ENCODE data around the gene RPL7A. TPM values are rescaled to one million over a fixed set of nuclear protein-coding genes. Genes with fewer than 3 reads are reported as not detected.

RPL7A gene
- total and polyA plus RNA-seq, 2 of the 13 experiments (the other 11 are each of a cell fraction or from before 2014, with no cell fraction given) = 2,401 to 2,938 TPM

DNA sequence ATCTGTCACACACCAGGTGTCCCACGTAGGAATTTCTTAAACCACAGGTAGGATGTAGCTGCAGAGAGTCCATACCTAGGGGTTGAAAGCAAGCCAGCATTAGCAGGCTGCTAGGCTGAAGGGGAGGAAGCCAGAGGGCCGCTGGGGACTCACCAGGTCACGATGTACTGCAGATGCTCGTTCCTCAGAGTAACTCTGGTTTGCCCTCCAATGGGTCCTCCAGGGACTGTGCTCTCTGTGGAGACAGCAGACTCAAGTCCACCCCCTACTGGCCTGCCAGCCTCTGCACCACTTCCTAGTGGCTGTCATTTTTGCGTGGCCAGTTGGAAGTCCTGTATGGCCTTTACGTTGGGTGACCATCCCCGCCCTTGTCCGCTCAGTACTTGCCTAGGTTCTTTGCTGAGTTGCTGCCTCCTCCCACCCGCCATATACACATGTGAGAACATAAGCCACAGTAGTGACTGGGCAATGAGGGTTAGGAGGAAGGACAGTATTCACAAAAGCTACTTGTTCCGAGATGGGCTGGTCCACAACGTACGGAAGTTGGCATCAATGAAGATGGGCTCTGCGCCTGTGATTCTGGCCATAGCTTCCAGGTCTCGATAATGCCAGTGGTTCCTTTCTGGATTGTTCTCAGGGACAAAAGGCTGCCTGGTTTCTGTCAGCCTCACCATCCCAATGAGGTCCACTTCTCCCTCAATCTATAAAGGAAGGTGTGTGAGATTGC lies 4.1 kb downstream of the RPL7A start (continued):
- TF ChIP-seq USF2 (IDR thresholded peaks at IDR 0.05; ENCODE audit: low read depth, low read length) (no peak), USF2 (CRISPR knock-in tag; IDR thresholded peaks at IDR 0.05; ENCODE audit: borderline replicate concordance) (no peak), CCDC6 (CRISPR knock-in tag; IDR thresholded peaks at IDR 0.05) (no peak), ARNT2 (CRISPR knock-in tag; IDR thresholded peaks at IDR 0.05; ENCODE audit: low read depth) (no peak), ZNF430 (CRISPR knock-in tag; IDR thresholded peaks at IDR 0.05) (no peak), ETV5 (CRISPR knock-in tag; IDR thresholded peaks at IDR 0.05; ENCODE audit: borderline replicate concordance) (0 out of 2 replicates have a peak, but pooled peaks have one; percentile 17), ZNF441 (CRISPR knock-in tag; IDR thresholded peaks at IDR 0.05; ENCODE audit: borderline replicate concordance) (no peak), CAMTA2 (CRISPR knock-in tag; IDR thresholded peaks at IDR 0.05; ENCODE audit: borderline replicate concordance) (no peak), SSRP1 (CRISPR knock-in tag; IDR thresholded peaks at IDR 0.05) (peak; percentile 79), ZNF510 (CRISPR knock-in tag; IDR thresholded peaks at IDR 0.05; ENCODE audit: low read depth) (no peak), NFKB2 (CRISPR knock-in tag; IDR thresholded peaks at IDR 0.05; ENCODE audit: borderline replicate concordance) (no peak), ZNF782 (CRISPR knock-in tag; IDR thresholded peaks at IDR 0.05; ENCODE audit: borderline replicate concordance) (no peak), SMARCE1 (IDR thresholded peaks at IDR 0.05; ENCODE audit: borderline replicate concordance) (no peak), JUN (CRISPR knock-in tag; IDR thresholded peaks at IDR 0.05) (no peak), TEAD3 (CRISPR knock-in tag; optimal IDR thresholded peaks at IDR 0.05; ENCODE audit: borderline replicate concordance) (peak; percentile 39), EHMT2 (IDR thresholded peaks at IDR 0.05; ENCODE audit: borderline replicate concordance, low read depth, low read length) (no peak; the same call in 1 of the 2 replicates), MAZ (IDR thresholded peaks at IDR 0.05; ENCODE audit: borderline replicate concordance, low read depth, low read length) (no peak), MAZ (CRISPR knock-in tag; IDR thresholded peaks at IDR 0.05; ENCODE audit: low read depth) (no peak), ZNF501 (CRISPR knock-in tag; IDR thresholded peaks at IDR 0.05) (no peak), ZFP37 (CRISPR knock-in tag; IDR thresholded peaks at IDR 0.05; ENCODE audit: borderline replicate concordance) (no peak), ZNF10 (CRISPR knock-in tag; IDR thresholded peaks at IDR 0.05; ENCODE audit: borderline replicate concordance, low read depth) (no peak), NPAS2 (CRISPR knock-in tag; IDR thresholded peaks at IDR 0.05; ENCODE audit: borderline replicate concordance) (no peak)
- TF ChIP-seq, protein P1, sequence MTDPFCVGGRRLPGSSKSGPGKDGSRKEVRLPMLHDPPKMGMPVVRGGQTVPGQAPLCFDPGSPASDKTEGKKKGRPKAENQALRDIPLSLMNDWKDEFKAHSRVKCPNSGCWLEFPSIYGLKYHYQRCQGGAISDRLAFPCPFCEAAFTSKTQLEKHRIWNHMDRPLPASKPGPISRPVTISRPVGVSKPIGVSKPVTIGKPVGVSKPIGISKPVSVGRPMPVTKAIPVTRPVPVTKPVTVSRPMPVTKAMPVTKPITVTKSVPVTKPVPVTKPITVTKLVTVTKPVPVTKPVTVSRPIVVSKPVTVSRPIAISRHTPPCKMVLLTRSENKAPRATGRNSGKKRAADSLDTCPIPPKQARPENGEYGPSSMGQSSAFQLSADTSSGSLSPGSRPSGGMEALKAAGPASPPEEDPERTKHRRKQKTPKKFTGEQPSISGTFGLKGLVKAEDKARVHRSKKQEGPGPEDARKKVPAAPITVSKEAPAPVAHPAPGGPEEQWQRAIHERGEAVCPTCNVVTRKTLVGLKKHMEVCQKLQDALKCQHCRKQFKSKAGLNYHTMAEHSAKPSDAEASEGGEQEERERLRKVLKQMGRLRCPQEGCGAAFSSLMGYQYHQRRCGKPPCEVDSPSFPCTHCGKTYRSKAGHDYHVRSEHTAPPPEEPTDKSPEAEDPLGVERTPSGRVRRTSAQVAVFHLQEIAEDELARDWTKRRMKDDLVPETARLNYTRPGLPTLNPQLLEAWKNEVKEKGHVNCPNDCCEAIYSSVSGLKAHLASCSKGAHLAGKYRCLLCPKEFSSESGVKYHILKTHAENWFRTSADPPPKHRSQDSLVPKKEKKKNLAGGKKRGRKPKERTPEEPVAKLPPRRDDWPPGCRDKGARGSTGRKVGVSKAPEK (CRISPR knock-in tag; IDR thresholded peaks at IDR 0.05; ENCODE audit: borderline replicate concordance) = no peak
- TF ChIP-seq, protein P2, sequence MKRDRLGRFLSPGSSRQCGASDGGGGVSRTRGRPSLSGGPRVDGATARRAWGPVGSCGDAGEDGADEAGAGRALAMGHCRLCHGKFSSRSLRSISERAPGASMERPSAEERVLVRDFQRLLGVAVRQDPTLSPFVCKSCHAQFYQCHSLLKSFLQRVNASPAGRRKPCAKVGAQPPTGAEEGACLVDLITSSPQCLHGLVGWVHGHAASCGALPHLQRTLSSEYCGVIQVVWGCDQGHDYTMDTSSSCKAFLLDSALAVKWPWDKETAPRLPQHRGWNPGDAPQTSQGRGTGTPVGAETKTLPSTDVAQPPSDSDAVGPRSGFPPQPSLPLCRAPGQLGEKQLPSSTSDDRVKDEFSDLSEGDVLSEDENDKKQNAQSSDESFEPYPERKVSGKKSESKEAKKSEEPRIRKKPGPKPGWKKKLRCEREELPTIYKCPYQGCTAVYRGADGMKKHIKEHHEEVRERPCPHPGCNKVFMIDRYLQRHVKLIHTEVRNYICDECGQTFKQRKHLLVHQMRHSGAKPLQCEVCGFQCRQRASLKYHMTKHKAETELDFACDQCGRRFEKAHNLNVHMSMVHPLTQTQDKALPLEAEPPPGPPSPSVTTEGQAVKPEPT (CRISPR knock-in tag; IDR thresholded peaks at IDR 0.05; ENCODE audit: low read depth) = no peak

Measured in HepG2 (cell line).